ENCODE measurements around the gene GLG1.

Gene GLG1

GRCh38 chr16:74585846-74586443 is 21.0 kb downstream of the GLG1 start:
- no peak for ATAC-seq
- no peak for TF ChIP-seq ZFP3 (CRISPR knock-in tag; IDR thresholded peaks at IDR 0.05)
- no peak for TF ChIP-seq ZNF565 (CRISPR knock-in tag; conservative IDR thresholded peaks at IDR 0.05; ENCODE audit: low read depth)
- TF ChIP-seq, protein P1, sequence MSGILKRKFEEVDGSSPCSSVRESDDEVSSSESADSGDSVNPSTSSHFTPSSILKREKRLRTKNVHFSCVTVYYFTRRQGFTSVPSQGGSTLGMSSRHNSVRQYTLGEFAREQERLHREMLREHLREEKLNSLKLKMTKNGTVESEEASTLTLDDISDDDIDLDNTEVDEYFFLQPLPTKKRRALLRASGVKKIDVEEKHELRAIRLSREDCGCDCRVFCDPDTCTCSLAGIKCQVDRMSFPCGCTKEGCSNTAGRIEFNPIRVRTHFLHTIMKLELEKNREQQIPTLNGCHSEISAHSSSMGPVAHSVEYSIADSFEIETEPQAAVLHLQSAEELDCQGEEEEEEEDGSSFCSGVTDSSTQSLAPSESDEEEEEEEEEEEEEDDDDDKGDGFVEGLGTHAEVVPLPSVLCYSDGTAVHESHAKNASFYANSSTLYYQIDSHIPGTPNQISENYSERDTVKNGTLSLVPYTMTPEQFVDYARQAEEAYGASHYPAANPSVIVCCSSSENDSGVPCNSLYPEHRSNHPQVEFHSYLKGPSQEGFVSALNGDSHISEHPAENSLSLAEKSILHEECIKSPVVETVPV (CRISPR knock-in tag; IDR thresholded peaks at IDR 0.05): no peak
- no peak for TF ChIP-seq BACH2 (CRISPR knock-in tag; IDR thresholded peaks at IDR 0.05; ENCODE audit: borderline replicate concordance)
- TF ChIP-seq GLIS3 (CRISPR knock-in tag; IDR thresholded peaks at IDR 0.05): no peak
- TF ChIP-seq ZNF8 (CRISPR knock-in tag; IDR thresholded peaks at IDR 0.05): no peak
- no peak for TF ChIP-seq ISL1 (CRISPR knock-in tag; IDR thresholded peaks at IDR 0.05)
- TF ChIP-seq, protein P2, sequence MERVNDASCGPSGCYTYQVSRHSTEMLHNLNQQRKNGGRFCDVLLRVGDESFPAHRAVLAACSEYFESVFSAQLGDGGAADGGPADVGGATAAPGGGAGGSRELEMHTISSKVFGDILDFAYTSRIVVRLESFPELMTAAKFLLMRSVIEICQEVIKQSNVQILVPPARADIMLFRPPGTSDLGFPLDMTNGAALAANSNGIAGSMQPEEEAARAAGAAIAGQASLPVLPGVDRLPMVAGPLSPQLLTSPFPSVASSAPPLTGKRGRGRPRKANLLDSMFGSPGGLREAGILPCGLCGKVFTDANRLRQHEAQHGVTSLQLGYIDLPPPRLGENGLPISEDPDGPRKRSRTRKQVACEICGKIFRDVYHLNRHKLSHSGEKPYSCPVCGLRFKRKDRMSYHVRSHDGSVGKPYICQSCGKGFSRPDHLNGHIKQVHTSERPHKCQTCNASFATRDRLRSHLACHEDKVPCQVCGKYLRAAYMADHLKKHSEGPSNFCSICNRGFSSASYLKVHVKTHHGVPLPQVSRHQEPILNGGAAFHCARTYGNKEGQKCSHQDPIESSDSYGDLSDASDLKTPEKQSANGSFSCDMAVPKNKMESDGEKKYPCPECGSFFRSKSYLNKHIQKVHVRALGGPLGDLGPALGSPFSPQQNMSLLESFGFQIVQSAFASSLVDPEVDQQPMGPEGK (CRISPR knock-in tag; IDR thresholded peaks at IDR 0.05; ENCODE audit: borderline replicate concordance): no peak
- no peak for TF ChIP-seq TOX (CRISPR knock-in tag; IDR thresholded peaks at IDR 0.05; ENCODE audit: borderline replicate concordance)
- no peak for TF ChIP-seq ZC3H10 (CRISPR knock-in tag; IDR thresholded peaks at IDR 0.05)
- TF ChIP-seq ESRRG (CRISPR knock-in tag; IDR thresholded peaks at IDR 0.05): no peak
- no peak for TF ChIP-seq OSR1 (CRISPR knock-in tag; IDR thresholded peaks at IDR 0.05)
- no peak for TF ChIP-seq ZNF70 (CRISPR knock-in tag; IDR thresholded peaks at IDR 0.05)

DNA sequence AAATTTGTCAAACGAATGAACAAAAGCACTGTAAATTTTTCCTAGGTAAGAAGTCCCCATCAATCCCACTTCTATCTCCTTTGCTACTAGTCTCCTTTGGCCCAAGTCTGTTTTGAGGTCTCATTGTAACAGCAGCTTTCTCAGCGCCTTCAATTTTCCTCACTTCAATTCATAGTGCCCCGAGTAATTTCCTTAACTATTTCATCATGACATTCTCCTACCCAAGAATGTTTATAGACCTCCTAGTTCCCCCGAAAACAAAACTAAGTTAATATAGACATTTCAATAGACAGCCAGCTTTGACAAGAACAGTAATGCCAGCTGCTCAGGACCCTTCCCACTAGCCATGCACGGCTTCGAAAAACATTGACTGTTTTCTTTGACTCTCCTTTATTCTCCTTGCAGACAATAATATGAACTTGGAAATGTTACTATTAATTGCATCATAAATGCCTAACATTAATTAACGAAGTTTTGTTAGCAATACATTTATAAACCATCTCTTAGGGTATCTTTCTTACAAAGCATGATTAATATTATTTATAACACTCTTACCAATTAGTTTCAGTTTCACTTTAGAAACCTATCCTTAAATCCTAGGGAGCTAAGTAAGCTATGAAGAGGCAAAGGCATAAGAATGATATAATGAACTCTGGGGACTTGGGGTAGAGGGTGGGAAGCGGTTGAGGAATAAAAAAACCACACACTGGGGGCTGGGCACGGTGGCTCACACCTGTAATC is 22.8 kb downstream of the GLG1 start:
- no peak for ATAC-seq
- TF ChIP-seq ZFP3 (CRISPR knock-in tag; IDR thresholded peaks at IDR 0.05) (no peak), TCF4 (CRISPR knock-in tag; IDR thresholded peaks at IDR 0.05; ENCODE audit: borderline replicate concordance) (no peak), POU6F1 (CRISPR knock-in tag; IDR thresholded peaks at IDR 0.05; ENCODE audit: borderline replicate concordance, low read depth) (no peak), BACH2 (CRISPR knock-in tag; IDR thresholded peaks at IDR 0.05; ENCODE audit: borderline replicate concordance) (no peak), TSHZ2 (CRISPR knock-in tag; IDR thresholded peaks at IDR 0.05) (no peak)
- TF ChIP-seq, protein P1 (CRISPR knock-in tag; IDR thresholded peaks at IDR 0.05): no peak

DNA sequence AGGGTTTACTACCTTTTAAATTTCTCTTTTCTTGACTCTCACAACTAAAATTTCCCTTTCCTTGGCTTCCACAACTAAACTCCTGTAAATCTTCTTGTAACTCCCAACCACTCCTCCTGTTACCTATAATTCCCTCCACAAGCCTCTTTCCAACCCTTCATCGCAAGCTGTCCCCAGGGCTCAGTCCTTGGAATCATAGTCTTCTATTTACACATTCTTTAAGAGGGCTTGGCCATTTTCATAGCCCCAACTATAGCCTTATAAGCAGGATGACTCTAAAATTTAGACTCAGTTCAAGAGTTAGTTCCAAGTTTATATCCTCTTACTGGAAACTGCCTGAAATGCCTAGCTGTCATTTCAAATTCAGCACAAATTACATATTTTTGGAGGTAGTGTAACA is 23.9 kb downstream of the GLG1 start:
- no peak for ATAC-seq
- no peak for TF ChIP-seq ZC3H10 (CRISPR knock-in tag; IDR thresholded peaks at IDR 0.05)
- no peak for TF ChIP-seq CREB5 (CRISPR knock-in tag; IDR thresholded peaks at IDR 0.05; ENCODE audit: low read depth)
- TF ChIP-seq TSHZ2 (CRISPR knock-in tag; IDR thresholded peaks at IDR 0.05): no peak

All from SK-N-SH treated with all-trans-retinoic acid at 6 μM for 48 hours (cell line).